ENCODE measurements around the gene SNIP1. TPM values are rescaled to one million over a fixed set of nuclear protein-coding genes. Genes with fewer than 3 reads are reported as not detected.

The SNIP1 gene, protein sequence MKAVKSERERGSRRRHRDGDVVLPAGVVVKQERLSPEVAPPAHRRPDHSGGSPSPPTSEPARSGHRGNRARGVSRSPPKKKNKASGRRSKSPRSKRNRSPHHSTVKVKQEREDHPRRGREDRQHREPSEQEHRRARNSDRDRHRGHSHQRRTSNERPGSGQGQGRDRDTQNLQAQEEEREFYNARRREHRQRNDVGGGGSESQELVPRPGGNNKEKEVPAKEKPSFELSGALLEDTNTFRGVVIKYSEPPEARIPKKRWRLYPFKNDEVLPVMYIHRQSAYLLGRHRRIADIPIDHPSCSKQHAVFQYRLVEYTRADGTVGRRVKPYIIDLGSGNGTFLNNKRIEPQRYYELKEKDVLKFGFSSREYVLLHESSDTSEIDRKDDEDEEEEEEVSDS
- total RNA-seq, result 7.1 and 12.2 TPM in 2 replicates

DNA sequence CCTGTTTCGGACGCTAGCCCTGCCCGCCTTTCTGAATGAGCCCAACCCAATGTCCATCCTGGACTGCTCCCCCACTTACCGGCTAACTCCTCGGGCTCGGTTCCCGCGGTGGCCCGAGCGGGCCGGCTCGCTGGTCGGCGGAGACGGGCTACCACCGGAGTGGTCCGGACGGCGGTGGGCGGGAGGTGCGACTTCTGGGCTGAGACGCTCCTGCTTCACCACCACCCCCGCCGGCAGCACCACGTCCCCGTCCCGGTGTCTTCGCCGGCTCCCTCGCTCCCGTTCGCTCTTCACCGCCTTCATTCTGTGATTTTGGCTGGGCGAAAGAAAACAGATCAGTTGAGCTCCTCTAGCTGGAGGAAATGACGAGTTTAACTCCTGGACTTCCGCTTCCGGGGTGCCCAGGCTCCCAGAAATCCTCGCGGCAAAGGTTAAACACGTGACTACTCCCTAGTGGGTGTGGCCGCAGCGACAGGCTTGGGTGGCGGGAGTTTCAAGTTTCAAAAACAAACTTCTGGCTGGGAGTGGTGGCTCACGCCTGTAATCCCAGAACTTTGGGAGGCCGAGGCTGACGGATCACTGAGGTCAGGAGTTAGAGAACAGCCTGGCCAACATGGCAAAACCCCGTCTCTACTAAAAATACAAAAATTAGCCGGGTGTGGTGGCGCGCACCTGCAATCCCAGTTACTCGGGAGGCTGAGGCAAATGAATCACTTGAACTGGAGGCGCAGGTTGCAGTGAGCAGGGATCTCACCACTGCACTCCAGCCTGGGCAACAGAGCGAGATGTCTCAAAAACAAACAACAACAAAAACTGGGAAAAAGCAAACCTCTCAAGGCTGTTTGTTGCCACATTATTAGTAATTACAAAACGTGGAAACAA, at the start of gene SNIP1:
Gene SNIP1 (minus strand): TSS at position 367 of the 882 bp plus-strand sequence. CDS start 64 bp downstream, at position 303.

DNA sequence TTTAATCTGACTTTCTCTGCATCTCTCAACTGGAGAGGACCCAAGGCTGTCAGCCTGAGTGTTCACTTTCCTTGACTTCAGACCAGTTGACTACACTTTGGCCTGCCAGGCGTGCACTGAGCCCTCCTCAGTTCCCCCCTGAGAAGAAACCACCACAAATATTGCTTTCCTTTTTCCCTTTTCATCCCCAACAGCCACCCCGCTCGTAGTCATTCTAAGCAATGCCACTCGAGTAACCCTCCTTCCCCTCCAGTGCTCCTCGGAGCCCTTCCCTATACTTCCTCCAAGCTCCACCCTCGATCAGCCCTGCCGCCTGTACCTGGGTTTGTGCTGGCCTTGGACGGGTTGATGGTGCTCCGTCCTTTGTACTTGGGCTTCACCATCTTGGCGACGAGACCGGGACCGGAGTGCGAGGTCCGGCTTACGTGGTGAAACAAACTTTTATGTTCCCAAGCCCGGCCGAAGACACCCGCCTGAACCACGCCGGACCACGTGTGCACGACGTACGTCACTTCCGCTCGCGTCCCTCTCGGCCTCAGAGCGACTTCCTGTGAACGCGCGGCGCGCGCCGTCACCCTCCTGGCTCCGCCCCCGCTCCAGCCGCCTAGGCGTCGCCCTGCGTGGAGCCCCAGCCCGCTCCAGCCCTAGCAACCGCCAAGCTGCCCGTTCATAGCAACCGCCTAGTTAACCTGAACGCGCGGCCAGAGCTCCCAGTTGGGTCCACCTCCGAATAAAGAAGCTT, 41.5 kb upstream of the SNIP1 start, which contains the start of gene GNL2:
Gene GNL2 (minus strand): TSS at position 498 of the 742 bp plus-strand sequence. CDS start 115 bp downstream, at position 383.

DNA sequence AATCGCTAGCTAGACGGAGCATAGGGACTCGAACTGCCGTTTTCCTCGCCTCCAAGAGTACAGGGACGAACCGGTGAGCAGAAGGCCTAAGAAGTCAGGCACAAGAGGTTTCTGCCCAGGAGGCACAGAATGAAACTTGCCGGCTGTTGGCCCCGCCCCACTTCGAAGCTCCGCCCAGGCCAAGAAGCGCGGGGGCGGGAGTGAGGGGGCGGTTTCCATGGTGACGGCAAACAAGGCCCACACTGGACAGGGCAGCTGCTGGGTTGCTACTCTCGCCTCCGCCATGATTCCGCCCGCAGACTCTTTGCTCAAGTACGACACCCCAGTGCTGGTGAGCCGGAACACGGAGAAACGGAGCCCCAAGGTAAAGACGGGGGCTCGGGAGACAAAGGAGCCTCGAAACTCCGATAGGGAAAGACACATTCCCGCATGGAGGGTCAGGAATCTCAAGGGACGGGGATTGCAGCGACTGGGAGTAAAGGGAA, 2.7 kb upstream of the SNIP1 start, which contains the start of gene DNALI1:
Gene DNALI1 (plus strand): TSS at position 229 of the 485 bp plus-strand sequence. CDS start 55 bp downstream, at position 284.

DNA sequence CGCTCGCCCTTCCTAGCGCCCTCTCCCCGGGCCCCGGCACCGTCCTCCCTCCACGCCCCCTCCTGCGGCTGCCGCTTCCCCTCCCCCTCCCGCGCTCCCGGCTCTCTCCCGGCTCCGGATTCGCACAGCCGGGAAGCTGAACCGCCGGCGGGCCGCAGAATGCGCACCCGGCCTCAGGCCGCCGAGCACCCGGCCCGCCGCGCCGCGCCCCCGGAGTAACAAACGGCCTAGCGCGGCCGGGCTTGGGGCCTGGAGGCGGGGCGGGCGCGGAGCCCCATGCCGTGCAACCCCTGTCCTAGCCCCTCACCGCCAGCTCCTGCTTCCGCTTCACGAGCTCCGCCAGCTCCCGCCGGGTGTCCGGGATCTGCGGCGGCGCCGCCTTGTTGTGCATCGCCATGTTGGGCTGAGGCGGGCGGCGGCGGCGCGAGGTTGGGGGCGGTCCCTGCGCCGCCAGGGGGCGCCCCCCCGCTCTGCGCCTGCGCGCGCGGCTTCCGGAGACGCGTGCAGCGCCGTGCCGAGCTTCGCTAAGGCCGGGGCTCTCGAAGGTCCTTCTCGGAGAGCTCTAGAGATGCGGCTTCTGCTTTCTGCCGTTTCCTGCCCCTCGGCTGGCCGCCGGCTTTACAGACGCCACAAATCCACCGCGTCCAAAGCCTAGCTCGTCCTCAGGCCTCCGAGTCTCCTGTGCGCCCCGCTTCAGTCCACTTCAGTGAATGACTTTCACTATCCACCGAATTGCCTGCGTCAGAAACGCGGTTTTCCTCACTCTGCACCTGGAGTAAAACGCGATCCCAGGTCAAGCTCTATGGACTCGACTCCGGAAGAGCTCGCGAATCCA, 39.5 kb downstream of the SNIP1 start, which contains the start of gene MEAF6:
Gene MEAF6 (minus strand): TSS at position 417 of the 835 bp plus-strand sequence. CDS start 20 bp downstream, at position 397.

Other genes with a start within 250 kb of the SNIP1 start
- gene ZC3H12A, start 79.7 kb downstream of the SNIP1 start, total RNA-seq, result 2.7 TPM in 2 replicates
- 49.9 and 54.2 TPM in 2 replicates for gene MEAF6, start 39.5 kb downstream of the SNIP1 start, total RNA-seq
- gene DNALI1, start 2.6 kb upstream of the SNIP1 start, total RNA-seq, result 3.6 and 4.5 TPM in 2 replicates
- 25.5 and 27.1 TPM in 2 replicates for gene GNL2, start 41.6 kb upstream of the SNIP1 start, total RNA-seq
- gene RSPO1, start 80.6 kb upstream of the SNIP1 start, total RNA-seq, result 0.06 TPM in 1 of 2 replicates, not detected in the other
- gene CDCA8, start 138.2 kb upstream of the SNIP1 start, total RNA-seq, result 0.87 and 2.1 TPM in 2 replicates
- gene EPHA10, start 210.8 kb upstream of the SNIP1 start, total RNA-seq, result not detected in 2 replicates
- gene MANEAL, start 239.6 kb upstream of the SNIP1 start, total RNA-seq, result 0.20 and 0.81 TPM in 2 replicates

Measured in cardiac ventricle fibroblast (primary cell).